Measurements from ENCODE around the gene HAUS8.
A peak's percentile ranks its signal among the peaks of the same experiment; 100 is the strongest.

Gene HAUS8

GRCh38 chr19:17075864-17076542, 751 bp upstream of the HAUS8 start:
- peak; percentile 37 for DNase-seq (ENCODE audit: low read depth)

- no peak for DNase-seq (ENCODE audit: low read depth)
Measured at GRCh38 chr19:17074634-17075034, 618 bp downstream of the HAUS8 start.

- DNase-seq (ENCODE audit: low read depth): no peak
Measured at GRCh38 chr19:17073869-17074633, 1.2 kb downstream of the HAUS8 start.

- DNase-seq (ENCODE audit: low read depth): no peak
Measured at GRCh38 chr19:17070912-17071311, 4.3 kb downstream of the HAUS8 start.

GRCh38 chr19:17070421-17070820, 4.8 kb downstream of the HAUS8 start:
- no peak for DNase-seq (ENCODE audit: low read depth)

- no peak for DNase-seq (ENCODE audit: low read depth)
Measured at GRCh38 chr19:17069193-17069592, 6.1 kb downstream of the HAUS8 start.

GRCh38 chr19:17063428-17063827, 11.8 kb downstream of the HAUS8 start:
- DNase-seq (ENCODE audit: low read depth): no peak

GRCh38 chr19:17061691-17062090, 13.6 kb downstream of the HAUS8 start:
- no peak for DNase-seq (ENCODE audit: low read depth)

GRCh38 chr19:17061205-17061604, 14.0 kb downstream of the HAUS8 start:
- no peak for DNase-seq (ENCODE audit: low read depth)

GRCh38 chr19:17060802-17061201, 14.4 kb downstream of the HAUS8 start:
- DNase-seq (ENCODE audit: low read depth): no peak

GRCh38 chr19:17058236-17058635, 17.0 kb downstream of the HAUS8 start:
- DNase-seq (ENCODE audit: low read depth): no peak

GRCh38 chr19:17055636-17056035, 19.6 kb downstream of the HAUS8 start:
- no peak for DNase-seq (ENCODE audit: low read depth)

GRCh38 chr19:17054746-17055145, 20.5 kb downstream of the HAUS8 start:
- no peak for DNase-seq (ENCODE audit: low read depth)

- no peak for DNase-seq (ENCODE audit: low read depth)
Measured at GRCh38 chr19:17052439-17052838, 22.8 kb downstream of the HAUS8 start.

- DNase-seq (ENCODE audit: low read depth): no peak
Measured at GRCh38 chr19:17049711-17050280, 25.5 kb downstream of the HAUS8 start.

GRCh38 chr19:17048885-17049453, 26.3 kb downstream of the HAUS8 start:
- DNase-seq (ENCODE audit: low read depth): no peak

GRCh38 chr19:17045907-17046502, 29.2 kb downstream of the HAUS8 start:
- no peak for DNase-seq (ENCODE audit: low read depth)

- no peak for DNase-seq (ENCODE audit: low read depth)
Measured at GRCh38 chr19:17043744-17044143, 31.5 kb downstream of the HAUS8 start.

GRCh38 chr19:17041976-17042375, 33.3 kb downstream of the HAUS8 start:
- DNase-seq (ENCODE audit: low read depth): no peak

GRCh38 chr19:17037966-17038500, 37.2 kb downstream of the HAUS8 start:
- DNase-seq (ENCODE audit: low read depth): no peak

- DNase-seq (ENCODE audit: low read depth): no peak
Measured at GRCh38 chr19:17037184-17037583, 38.1 kb downstream of the HAUS8 start.

- DNase-seq (ENCODE audit: low read depth): no peak
Measured at GRCh38 chr19:17036640-17037039, 38.6 kb downstream of the HAUS8 start.
